Measurements from ENCODE around the gene CCSER1. TPM values are rescaled to one million over a fixed set of nuclear protein-coding genes. Genes with fewer than 3 reads are reported as not detected.

Gene CCSER1
- total RNA-seq, 1 experiment from 2014 or later = 0.05 TPM

DNA sequence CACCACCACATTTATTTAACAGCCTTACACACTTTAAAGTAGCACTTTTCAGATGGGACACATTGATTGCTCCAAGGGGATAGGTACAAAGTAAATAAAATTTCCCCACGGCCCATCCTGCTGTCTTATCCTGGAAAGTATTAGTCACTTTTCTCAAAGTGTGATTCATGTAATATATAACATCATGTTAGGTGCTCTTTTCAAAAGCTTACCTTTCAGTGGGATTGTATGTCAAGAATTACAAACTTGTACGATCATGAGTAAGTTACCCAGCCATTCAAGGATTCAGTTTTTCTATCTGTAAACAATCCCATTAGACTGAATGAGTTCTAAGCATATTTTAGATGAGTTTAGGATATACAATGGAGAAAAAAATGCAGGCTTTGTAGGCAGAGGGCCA is 1300.0 kb downstream of the CCSER1 start:
- DNase-seq (ENCODE audit: low read depth, low spot score) (no peak), ATAC-seq (no peak)
- Histone ChIP-seq H3K4me1 (ENCODE audit: control insufficient read depth, insufficient read depth, low read length) (no peaks in the 10 kb centered on the region), H3K27me3 (ENCODE audit: control insufficient read depth, insufficient read depth, low read length) (no peaks in the 10 kb centered on the region), H3K36me3 (ENCODE audit: control insufficient read depth, insufficient read depth, low read length) (no peaks in the 10 kb centered on the region), H3K27ac (ENCODE audit: low read length) (no peak overlapping the region), H3K4me3 (ENCODE audit: low read depth in 2 of 2, low read length in 2 of 2) (no peak overlapping the region), H3K9me3 (ENCODE audit: control insufficient read depth, insufficient read depth, low read depth, low read length) (no peaks in the 10 kb centered on the region)
- no TSS peak for BruUV-seq (replicated peaks)
- TF ChIP-seq, protein P1, sequence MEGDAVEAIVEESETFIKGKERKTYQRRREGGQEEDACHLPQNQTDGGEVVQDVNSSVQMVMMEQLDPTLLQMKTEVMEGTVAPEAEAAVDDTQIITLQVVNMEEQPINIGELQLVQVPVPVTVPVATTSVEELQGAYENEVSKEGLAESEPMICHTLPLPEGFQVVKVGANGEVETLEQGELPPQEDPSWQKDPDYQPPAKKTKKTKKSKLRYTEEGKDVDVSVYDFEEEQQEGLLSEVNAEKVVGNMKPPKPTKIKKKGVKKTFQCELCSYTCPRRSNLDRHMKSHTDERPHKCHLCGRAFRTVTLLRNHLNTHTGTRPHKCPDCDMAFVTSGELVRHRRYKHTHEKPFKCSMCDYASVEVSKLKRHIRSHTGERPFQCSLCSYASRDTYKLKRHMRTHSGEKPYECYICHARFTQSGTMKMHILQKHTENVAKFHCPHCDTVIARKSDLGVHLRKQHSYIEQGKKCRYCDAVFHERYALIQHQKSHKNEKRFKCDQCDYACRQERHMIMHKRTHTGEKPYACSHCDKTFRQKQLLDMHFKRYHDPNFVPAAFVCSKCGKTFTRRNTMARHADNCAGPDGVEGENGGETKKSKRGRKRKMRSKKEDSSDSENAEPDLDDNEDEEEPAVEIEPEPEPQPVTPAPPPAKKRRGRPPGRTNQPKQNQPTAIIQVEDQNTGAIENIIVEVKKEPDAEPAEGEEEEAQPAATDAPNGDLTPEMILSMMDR (IDR thresholded peaks at IDR 0.05) = no peak
- TF ChIP-seq, protein P2, sequence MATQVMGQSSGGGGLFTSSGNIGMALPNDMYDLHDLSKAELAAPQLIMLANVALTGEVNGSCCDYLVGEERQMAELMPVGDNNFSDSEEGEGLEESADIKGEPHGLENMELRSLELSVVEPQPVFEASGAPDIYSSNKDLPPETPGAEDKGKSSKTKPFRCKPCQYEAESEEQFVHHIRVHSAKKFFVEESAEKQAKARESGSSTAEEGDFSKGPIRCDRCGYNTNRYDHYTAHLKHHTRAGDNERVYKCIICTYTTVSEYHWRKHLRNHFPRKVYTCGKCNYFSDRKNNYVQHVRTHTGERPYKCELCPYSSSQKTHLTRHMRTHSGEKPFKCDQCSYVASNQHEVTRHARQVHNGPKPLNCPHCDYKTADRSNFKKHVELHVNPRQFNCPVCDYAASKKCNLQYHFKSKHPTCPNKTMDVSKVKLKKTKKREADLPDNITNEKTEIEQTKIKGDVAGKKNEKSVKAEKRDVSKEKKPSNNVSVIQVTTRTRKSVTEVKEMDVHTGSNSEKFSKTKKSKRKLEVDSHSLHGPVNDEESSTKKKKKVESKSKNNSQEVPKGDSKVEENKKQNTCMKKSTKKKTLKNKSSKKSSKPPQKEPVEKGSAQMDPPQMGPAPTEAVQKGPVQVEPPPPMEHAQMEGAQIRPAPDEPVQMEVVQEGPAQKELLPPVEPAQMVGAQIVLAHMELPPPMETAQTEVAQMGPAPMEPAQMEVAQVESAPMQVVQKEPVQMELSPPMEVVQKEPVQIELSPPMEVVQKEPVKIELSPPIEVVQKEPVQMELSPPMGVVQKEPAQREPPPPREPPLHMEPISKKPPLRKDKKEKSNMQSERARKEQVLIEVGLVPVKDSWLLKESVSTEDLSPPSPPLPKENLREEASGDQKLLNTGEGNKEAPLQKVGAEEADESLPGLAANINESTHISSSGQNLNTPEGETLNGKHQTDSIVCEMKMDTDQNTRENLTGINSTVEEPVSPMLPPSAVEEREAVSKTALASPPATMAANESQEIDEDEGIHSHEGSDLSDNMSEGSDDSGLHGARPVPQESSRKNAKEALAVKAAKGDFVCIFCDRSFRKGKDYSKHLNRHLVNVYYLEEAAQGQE (IDR thresholded peaks at IDR 0.05; ENCODE audit: insufficient read depth in 1 of 2, low read depth in 2 of 2, low read length in 1 of 2) = no peak
- TF ChIP-seq POLR2AphosphoS5 (IDR thresholded peaks at IDR 0.05; ENCODE audit: low read depth, low read length) = no peak
- TF ChIP-seq TCF7L2 (IDR thresholded peaks at IDR 0.05; ENCODE audit: low read depth, low read length) = no peak
- TF ChIP-seq SIN3A (IDR thresholded peaks at IDR 0.05; ENCODE audit: borderline replicate concordance, insufficient read depth, low read depth, low read length) = no peak
- intact Hi-C loops (cut with micrococcal nuclease; ENCODE audit: unreplicated experiment) = no loop called here
- in situ Hi-C loops (cut with HindIII; ENCODE audit: low pct_unique_long_range_greater_than_20kb, low sequenced_read_pairs) = no loop called here
- POLR2A ChIA-PET = no interaction called here
- CTCF ChIA-PET = no interaction called here

DNA sequence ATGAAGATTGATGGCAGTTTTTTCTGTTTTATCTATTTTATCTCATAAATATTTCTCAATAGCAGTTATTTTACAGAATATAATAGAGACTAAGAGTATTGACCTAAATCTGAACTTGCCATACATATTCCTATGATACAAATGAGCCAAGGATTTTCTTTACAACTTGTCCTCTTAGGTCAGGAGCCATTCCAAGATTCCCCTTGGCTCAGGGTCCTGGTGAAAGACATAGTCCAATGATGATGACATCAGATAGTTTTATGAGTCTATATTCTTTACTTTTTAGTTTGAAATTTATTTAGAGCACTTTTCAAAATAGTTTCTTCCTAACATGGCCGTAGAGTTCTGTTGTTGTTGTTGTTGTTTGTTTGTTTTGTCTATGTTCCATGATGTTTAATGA is 1307.4 kb downstream of the CCSER1 start:
- ChIA-PET CTCF (no interaction called here), POLR2A (no interaction called here)
- Histone ChIP-seq H3K27me3 (ENCODE audit: control insufficient read depth, insufficient read depth, low read length) (no peaks in the 10 kb centered on the region), H3K27ac (ENCODE audit: low read length) (no peak overlapping the region), H3K36me3 (ENCODE audit: control insufficient read depth, insufficient read depth, low read length) (no peaks in the 10 kb centered on the region), H3K4me3 (ENCODE audit: low read depth in 2 of 2, low read length in 2 of 2) (no peak overlapping the region), H3K9me3 (ENCODE audit: control insufficient read depth, insufficient read depth, low read depth, low read length) (no peaks in the 10 kb centered on the region), H3K4me1 (ENCODE audit: control insufficient read depth, insufficient read depth, low read length) (no peaks in the 10 kb centered on the region)
- ATAC-seq (no peak), DNase-seq (ENCODE audit: low read depth, low spot score) (no peak)
- TF ChIP-seq POLR2AphosphoS5 (IDR thresholded peaks at IDR 0.05; ENCODE audit: low read depth, low read length) = no peak
- TF ChIP-seq TCF7L2 (IDR thresholded peaks at IDR 0.05; ENCODE audit: low read depth, low read length) = no peak
- TF ChIP-seq SIN3A (IDR thresholded peaks at IDR 0.05; ENCODE audit: borderline replicate concordance, insufficient read depth, low read depth, low read length) = no peak
- TF ChIP-seq, protein P2 (IDR thresholded peaks at IDR 0.05; ENCODE audit: insufficient read depth in 1 of 2, low read depth in 2 of 2, low read length in 1 of 2) = no peak
- TF ChIP-seq, protein P1 (IDR thresholded peaks at IDR 0.05) = no peak
- intact Hi-C loops (cut with micrococcal nuclease; ENCODE audit: unreplicated experiment) (no loop called here), in situ Hi-C loops (cut with HindIII; ENCODE audit: low pct_unique_long_range_greater_than_20kb, low sequenced_read_pairs) (no loop called here)
- BruUV-seq (replicated peaks) = no TSS peak
